ENCODE measurements around the gene GOSR2.
"Not testable (repeated sequence)": the region's sequence is repeated elsewhere in the genome, so short reads cannot be mapped to it uniquely, and the experiment has no call there.

Gene GOSR2

GRCh38 chr17:46982577-46982976 lies 59.6 kb downstream of the GOSR2 start:
- Histone ChIP-seq H3K36me3 (ENCODE audit: control insufficient read depth, insufficient read depth, low read length) (no peaks in the 10 kb centered on the region), H3K27me3 (replicated peaks; ENCODE audit: control insufficient read depth, insufficient read depth, low read length) (no peaks in the 10 kb centered on the region; the same call in none of the 2 replicates), H3K4me3 (replicated peaks; ENCODE audit: low read depth, low read length) (no peak overlapping the region)
- DNase-seq (ENCODE audit: extremely low read depth, insufficient read length), result no peak
- TF ChIP-seq CTCF (IDR thresholded peaks at IDR 0.05; ENCODE audit: insufficient read depth, low read length, poor library complexity, severe bottlenecking), result no peak

GRCh38 chr17:46983782-46984181 lies 60.8 kb downstream of the GOSR2 start:
- Histone ChIP-seq H3K27me3 (replicated peaks; ENCODE audit: control insufficient read depth, insufficient read depth, low read length) (no peaks in the 10 kb centered on the region; the same call in none of the 2 replicates), H3K4me3 (replicated peaks; ENCODE audit: low read depth, low read length) (no peak overlapping the region), H3K36me3 (ENCODE audit: control insufficient read depth, insufficient read depth, low read length) (no peaks in the 10 kb centered on the region)
- DNase-seq (ENCODE audit: extremely low read depth, insufficient read length), result no peak
- TF ChIP-seq CTCF (IDR thresholded peaks at IDR 0.05; ENCODE audit: insufficient read depth, low read length, poor library complexity, severe bottlenecking), result no peak

GRCh38 chr17:46984341-46984740 lies 61.4 kb downstream of the GOSR2 start:
- H3K4me3 ChIP-seq (replicated peaks; ENCODE audit: low read depth, low read length), result no peak overlapping the region
- H3K36me3 ChIP-seq (ENCODE audit: control insufficient read depth, insufficient read depth, low read length), result no peaks in the 10 kb centered on the region
- H3K27me3 ChIP-seq (replicated peaks; ENCODE audit: control insufficient read depth, insufficient read depth, low read length), result no peaks in the 10 kb centered on the region; the same call in none of the 2 replicates
- TF ChIP-seq CTCF (IDR thresholded peaks at IDR 0.05; ENCODE audit: insufficient read depth, low read length, poor library complexity, severe bottlenecking), result no peak
- no peak for DNase-seq (ENCODE audit: extremely low read depth, insufficient read length)

- H3K4me3 ChIP-seq (replicated peaks; ENCODE audit: low read depth, low read length), result no peak overlapping the region
- no peaks in the 10 kb centered on the region; the same call in 1 of the 2 replicates for H3K27me3 ChIP-seq (replicated peaks; ENCODE audit: control insufficient read depth, insufficient read depth, low read length)
- no peak for TF ChIP-seq CTCF (IDR thresholded peaks at IDR 0.05; ENCODE audit: insufficient read depth, low read length, poor library complexity, severe bottlenecking)
- no peaks in the 10 kb centered on the region for H3K36me3 ChIP-seq (ENCODE audit: control insufficient read depth, insufficient read depth, low read length)
- no peak for DNase-seq (ENCODE audit: extremely low read depth, insufficient read length)
These were observed 61.9 kb downstream of the GOSR2 start for GRCh38 chr17:46984892-46985291.

- TF ChIP-seq CTCF (IDR thresholded peaks at IDR 0.05; ENCODE audit: insufficient read depth, low read length, poor library complexity, severe bottlenecking), result no peak
- H3K27me3 ChIP-seq (replicated peaks; ENCODE audit: control insufficient read depth, insufficient read depth, low read length), result no peaks in the 10 kb centered on the region; the same call in 1 of the 2 replicates
- DNase-seq (ENCODE audit: extremely low read depth, insufficient read length), result no peak
- H3K36me3 ChIP-seq (ENCODE audit: control insufficient read depth, insufficient read depth, low read length), result no peaks in the 10 kb centered on the region
- H3K4me3 ChIP-seq (replicated peaks; ENCODE audit: low read depth, low read length), result no peak overlapping the region
These were observed 63.4 kb downstream of the GOSR2 start for GRCh38 chr17:46986366-46986765.

GRCh38 chr17:46987927-46988326 lies 65.0 kb downstream of the GOSR2 start:
- not testable (repeated sequence) for DNase-seq (ENCODE audit: extremely low read depth, insufficient read length); H3K4me3 ChIP-seq (replicated peaks; ENCODE audit: low read depth, low read length); H3K36me3 ChIP-seq (ENCODE audit: control insufficient read depth, insufficient read depth, low read length); H3K27me3 ChIP-seq (replicated peaks; ENCODE audit: control insufficient read depth, insufficient read depth, low read length)

Data from GM06990 (cell line).